Activated CD8-positive, alpha-beta memory T cell treated with anti-CD3 and anti-CD28 coated beads, Interleukin-2, amount 10 ng/mL, durations not matched to agents 7 days and 5 days (primary cell): ENCODE measurements around the gene LCN6. TPM values are rescaled to one million over a fixed set of nuclear protein-coding genes. Genes with fewer than 3 reads are reported as not detected.
"Not testable (repeated sequence)": the region's sequence is repeated elsewhere in the genome, so short reads cannot be mapped to it uniquely, and the experiment has no call there.

Experiments
- ATAC-seq: fragments of 150-1000 bp; cut with Tn5 transposase; one replicate; pipeline ENCODE4 v1.10.0; 2021; ENCODE audit warnings: moderate library complexity
- CTCF ChIA-PET: fragments of 350-600 bp; sonication (Branson Sonifier 250); formaldehyde crosslinking; loops from one replicate; lab custom pipeline; 2021; ENCODE audit warnings: antibody characterized with exemption; lab: Charles Lee
- DNase-seq: peaks from one replicate; pipeline ENCODE4 v3.0.0-alpha.2; 2020
- H3K27ac Mint-ChIP-seq: one replicate; pipeline ENCODE4 v1.8.0; 2021; ENCODE audit warnings: mild to moderate bottlenecking, mixed read lengths
- H3K27me3 Mint-ChIP-seq: one replicate; pipeline ENCODE4 v1.8.0; 2021; ENCODE audit warnings: mixed read lengths
- H3K36me3 Mint-ChIP-seq: one replicate; pipeline ENCODE4 v1.8.0; 2021; ENCODE audit warnings: mild to moderate bottlenecking, mixed read lengths
- H3K4me1 Mint-ChIP-seq: one replicate; pipeline ENCODE4 v1.8.0; 2021; ENCODE audit warnings: mixed read lengths
- H3K4me3 Mint-ChIP-seq: one replicate; pipeline ENCODE4 v1.8.0; 2021; ENCODE audit warnings: mild to moderate bottlenecking, moderate library complexity, mixed read lengths
- H3K9me3 Mint-ChIP-seq: one replicate; pipeline ENCODE4 v1.8.0; 2022; ENCODE audit warnings: low read depth, mixed read lengths
- total RNA-seq, 2 experiments: library from RNA; stranded (reverse); gene quantifications; one replicate each; pipeline ENCODE4 v1.2.3, GENCODE V29; 2021

LCN6 gene
- total RNA-seq, 2 experiments from 2014 or later: not detected

DNA sequence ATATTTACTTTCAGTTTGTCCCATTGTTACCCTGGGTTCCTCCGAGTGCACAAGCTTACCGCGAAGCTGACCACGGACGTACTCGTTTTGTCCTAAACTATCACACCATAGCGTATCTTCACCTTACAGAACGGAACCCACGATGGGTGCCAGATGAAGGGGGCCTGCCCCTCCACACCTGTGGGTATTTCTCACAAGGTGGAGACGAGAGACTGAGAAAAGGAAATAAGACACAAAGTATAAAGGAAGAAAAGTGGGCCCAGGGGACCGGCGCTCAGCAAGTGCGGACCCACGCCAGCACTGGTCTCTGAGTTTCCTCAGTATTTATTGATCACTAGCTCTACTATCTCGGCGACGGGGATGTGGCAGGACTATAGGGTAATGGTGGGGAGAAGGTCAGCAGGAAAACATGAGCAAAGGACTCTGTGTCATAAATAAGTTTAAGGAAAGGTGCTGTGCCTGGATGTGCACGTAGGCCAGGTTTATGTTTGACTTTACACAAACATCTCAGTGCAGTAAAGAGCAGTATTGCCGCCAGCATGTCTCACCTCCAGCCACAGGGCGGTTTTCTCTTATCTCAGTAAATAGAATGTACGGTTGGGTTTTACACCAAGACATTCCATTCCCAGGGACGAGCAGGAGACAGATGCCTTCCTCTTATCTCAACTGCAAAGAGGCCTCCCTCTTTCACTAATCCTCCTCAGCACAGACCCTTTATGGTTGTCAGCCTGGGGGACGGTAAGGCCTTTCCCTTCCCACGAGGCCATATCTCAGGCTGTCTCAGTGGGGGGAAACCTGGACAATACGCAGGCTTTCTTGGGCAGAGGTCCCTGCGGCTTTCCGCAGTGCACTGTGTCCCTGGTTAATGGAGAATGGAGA lies 40.6 kb upstream of the LCN6 start:
- Mint-ChIP-seq H3K27me3 (peaks cover 10% of the 10 kb centered on the region), H3K4me1 (peaks cover 31% of the 10 kb centered on the region)
- not testable (repeated sequence) for DNase-seq, H3K9me3 Mint-ChIP-seq, ATAC-seq, H3K36me3 Mint-ChIP-seq, H3K4me3 Mint-ChIP-seq, H3K27ac Mint-ChIP-seq
- CTCF ChIA-PET: interaction anchor here (0.7 to 3.9 kb wide), 15 partner anchors 16 to 821 kb away, joined by 3 to 32 read pairs (median 4); partner anchors contain the start of genes ABCA2, AJM1, PAXX and RABL6

DNA sequence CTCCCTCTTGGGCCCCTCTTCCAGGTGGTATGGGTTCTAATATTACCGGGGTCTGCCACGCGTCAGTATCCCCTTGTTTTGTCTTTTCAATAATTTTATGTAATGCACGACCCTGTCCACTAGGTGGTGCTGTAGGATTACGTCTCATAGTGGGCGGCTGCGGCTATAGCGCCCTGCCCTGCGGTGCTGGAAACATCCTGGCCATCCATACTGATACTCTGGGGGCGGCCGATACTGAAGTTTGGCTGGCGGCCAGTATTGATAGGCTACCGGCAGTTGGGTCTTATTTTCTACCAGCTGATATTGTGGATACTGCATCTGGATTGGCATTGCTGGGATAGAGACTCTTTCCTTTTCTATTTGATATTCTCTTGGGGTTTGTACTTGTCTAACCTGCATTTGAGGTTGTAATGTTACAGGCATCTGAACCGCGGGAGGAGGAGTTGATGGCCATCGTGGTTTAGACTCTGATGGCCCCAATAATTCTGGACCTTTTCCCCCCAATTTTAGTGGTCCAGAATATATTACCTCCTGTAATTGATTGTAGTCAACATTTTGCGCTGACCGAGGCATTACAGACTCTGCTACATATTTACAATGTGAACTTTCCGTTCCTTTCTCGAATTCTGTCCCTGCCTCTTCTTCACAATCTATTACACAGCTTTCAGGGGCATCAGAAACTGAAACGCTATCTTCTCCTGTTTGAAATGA lies 39.5 kb upstream of the LCN6 start:
- H3K4me3 Mint-ChIP-seq: peak overlapping the region; percentile 46
- peak overlapping the region; percentile 15 for H3K27ac Mint-ChIP-seq
- no peak for ATAC-seq
- H3K36me3 Mint-ChIP-seq: no peaks in the 10 kb centered on the region
- CTCF ChIA-PET: interaction anchor here (0.6 to 3.9 kb wide), 24 partner anchors 10 to 820 kb away, joined by 3 to 32 read pairs (median 4); partner anchors contain the start of genes ABCA2, AJM1, CLIC3 and PAXX
- DNase-seq: peak; percentile 86
- peaks cover 13% of the 10 kb centered on the region for H3K27me3 Mint-ChIP-seq
- H3K4me1 Mint-ChIP-seq: peaks cover 31% of the 10 kb centered on the region
- H3K9me3 Mint-ChIP-seq: no peaks in the 10 kb centered on the region

DNA sequence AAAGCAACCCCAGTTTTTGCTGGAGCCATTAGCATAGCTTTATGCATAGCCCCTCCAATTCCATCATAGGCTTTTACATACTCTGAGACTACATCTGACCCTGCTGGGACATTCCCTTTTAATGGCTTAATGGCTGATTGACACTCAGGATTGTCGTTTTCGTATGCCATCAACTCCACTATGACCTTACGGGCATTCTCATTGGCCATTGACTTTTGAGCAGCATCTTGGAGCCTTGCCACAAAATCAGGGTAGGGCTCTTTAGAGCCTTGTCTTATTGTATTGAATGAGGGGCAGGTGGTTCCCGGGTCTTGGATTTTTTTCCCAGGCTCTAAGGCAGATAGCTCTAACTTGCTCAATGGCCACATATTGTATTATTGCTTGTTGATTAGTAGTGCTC lies 38.7 kb upstream of the LCN6 start:
- not testable (repeated sequence) for H3K27ac Mint-ChIP-seq, H3K9me3 Mint-ChIP-seq, H3K36me3 Mint-ChIP-seq, DNase-seq, H3K4me3 Mint-ChIP-seq, ATAC-seq
- Mint-ChIP-seq H3K4me1 (peaks cover 25% of the 10 kb centered on the region), H3K27me3 (peaks cover 13% of the 10 kb centered on the region)
- CTCF ChIA-PET: interaction anchor here (1.2 to 3.9 kb wide), 12 partner anchors 9 to 258 kb away, joined by 3 to 32 read pairs (median 4); partner anchors contain the start of genes ABCA2 and CLIC3

DNA sequence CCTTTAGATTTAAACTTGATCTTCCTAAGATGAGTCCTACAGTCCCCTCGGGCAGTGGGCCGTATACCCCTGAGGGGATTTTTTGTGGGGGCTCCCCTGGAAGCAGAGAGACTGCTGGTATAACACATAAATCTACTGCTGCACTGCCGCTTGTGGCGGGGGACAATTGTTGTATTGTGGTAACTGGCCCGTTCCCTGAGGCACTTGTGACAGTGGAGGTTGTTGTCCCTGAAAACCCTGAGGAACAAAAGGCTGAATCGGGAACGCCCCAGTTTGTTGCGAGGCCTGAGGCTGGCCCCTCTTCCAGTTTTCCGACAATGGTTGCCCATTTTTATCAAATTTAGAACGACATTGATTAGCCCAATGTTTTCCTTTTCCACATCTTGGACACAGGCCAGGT lies 38.1 kb upstream of the LCN6 start:
- no peak for DNase-seq
- H3K4me3 Mint-ChIP-seq: no peak overlapping the region

DNA sequence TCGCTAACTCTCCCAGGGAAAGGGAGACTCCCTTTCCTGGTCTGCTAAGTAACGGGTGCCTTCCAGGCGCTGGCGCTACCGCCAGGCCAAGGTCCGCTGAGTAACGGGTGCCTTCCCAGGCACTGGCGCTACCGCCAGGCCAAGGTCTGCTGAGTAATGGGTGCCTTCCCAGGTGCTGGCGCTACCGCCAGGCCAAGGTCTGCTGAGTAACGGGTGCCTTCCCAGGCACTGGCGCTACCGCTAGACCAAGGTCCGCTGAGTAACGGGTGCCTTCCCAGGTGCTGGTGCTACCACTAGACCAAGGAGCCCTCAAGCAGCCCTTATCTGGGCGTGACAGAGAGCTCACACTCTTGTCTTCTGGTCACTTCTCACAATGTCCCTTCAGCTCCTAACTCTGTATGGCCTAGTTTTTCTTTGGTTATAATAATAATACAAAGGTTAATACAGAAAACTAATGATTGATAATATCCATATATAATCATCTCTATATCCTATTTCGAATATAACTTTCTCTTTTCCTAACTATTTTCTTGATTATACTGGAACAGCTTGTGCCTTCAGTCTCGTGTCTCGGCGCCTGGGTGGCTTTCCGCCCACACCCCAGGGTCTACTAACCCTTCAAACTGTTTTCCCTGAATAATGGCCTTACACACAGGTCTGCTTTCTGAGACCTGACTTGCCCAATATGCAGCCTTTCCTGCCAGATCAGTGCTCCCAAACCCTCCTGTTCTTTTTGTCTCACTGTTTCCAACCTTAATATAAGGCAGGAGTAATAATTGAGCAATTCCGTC lies 37.4 kb upstream of the LCN6 start:
- CTCF ChIA-PET: interaction anchor here (0.7 to 3.9 kb wide), 7 partner anchors 21 to 261 kb away, joined by 3 to 32 read pairs (median 4); partner anchors contain the start of genes ABCA2 and AJM1
- peaks cover 20% of the 10 kb centered on the region for H3K27me3 Mint-ChIP-seq
- not testable (repeated sequence) for ATAC-seq, H3K4me3 Mint-ChIP-seq, H3K9me3 Mint-ChIP-seq, DNase-seq, H3K27ac Mint-ChIP-seq, H3K36me3 Mint-ChIP-seq
- H3K4me1 Mint-ChIP-seq: peaks cover 23% of the 10 kb centered on the region

More for the DNA sequence above, 38.1 kb upstream of the LCN6 start:
- H3K4me1 Mint-ChIP-seq: peaks cover 23% of the 10 kb centered on the region
- CTCF ChIA-PET: interaction anchor here (1.2 to 3.9 kb wide), 7 partner anchors 20 to 258 kb away, joined by 3 to 32 read pairs (median 4); partner anchors contain the start of gene ABCA2
- peaks cover 16% of the 10 kb centered on the region for H3K27me3 Mint-ChIP-seq
- no peak overlapping the region for H3K27ac Mint-ChIP-seq
- H3K36me3 Mint-ChIP-seq: no peaks in the 10 kb centered on the region
- ATAC-seq: no peak
- no peaks in the 10 kb centered on the region for H3K9me3 Mint-ChIP-seq

DNA sequence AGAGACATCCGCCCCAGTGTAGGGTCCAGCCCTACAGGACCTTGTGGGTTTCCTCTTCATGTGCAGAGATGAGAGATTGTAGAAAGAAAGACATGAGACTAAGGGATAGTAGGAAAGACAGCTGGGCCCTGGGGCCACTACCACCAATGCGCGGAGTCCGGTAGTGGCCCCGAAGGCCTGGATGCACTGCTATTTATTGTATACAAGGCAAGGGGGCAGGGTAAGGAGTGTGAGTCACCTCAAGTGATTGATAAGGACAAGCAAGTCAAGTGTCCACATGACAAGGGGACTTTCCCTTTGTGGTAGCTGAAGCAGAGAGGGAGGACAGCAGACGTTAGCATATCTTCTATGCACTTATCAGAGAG lies 36.7 kb upstream of the LCN6 start:
- no peaks in the 10 kb centered on the region for H3K9me3 Mint-ChIP-seq
- no peaks in the 10 kb centered on the region for H3K36me3 Mint-ChIP-seq
- CTCF ChIA-PET: interaction anchor here (1.2 to 3.9 kb wide), 4 partner anchors 22 to 250 kb away, joined by 3 to 32 read pairs (median 5); partner anchors contain the start of genes ABCA2 and AJM1
- H3K27me3 Mint-ChIP-seq: peaks cover 27% of the 10 kb centered on the region
- H3K4me1 Mint-ChIP-seq: peaks cover 19% of the 10 kb centered on the region
- H3K4me3 Mint-ChIP-seq: no peak overlapping the region
- H3K27ac Mint-ChIP-seq: no peak overlapping the region
- ATAC-seq (peak; percentile 41), DNase-seq (no peak)

DNA sequence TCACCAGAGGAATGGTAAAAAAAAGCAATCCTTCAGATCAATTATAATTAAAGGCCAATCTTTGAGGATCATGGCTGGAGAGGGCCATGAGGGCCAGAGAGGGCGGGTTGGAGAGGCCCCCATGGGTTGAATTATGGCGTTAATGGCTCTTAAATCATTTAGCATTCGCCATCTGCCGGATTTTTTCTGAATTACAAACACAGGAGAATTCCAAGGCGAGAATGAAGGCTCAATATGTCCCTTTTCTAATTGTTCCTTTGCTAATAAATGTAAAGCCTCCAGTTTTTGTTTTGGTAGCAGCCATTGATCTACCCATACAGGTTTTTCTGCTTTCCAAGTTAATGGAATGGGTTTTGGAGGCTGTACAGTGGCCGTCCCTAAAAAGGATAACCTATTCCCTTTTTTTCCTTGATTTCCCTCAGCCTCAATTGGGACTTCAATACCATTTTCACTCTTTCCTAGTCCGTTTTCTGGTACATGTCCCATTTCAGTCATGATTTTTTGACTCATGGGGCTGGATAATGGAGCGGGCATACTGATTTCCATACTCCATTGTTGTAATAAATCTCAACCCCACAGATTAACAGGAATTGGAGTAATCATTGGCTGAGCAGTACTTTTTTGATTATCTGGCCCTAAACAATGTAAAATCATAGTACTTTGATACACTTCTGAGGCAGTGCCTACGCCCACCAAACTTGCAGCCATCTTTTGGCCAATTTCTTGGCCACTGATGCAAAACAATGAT lies 36.1 kb upstream of the LCN6 start:
- Mint-ChIP-seq H3K9me3 (no peaks in the 10 kb centered on the region), H3K4me3 (no peak overlapping the region), H3K36me3 (no peaks in the 10 kb centered on the region), H3K27me3 (peaks cover 32% of the 10 kb centered on the region), H3K4me1 (peaks cover 19% of the 10 kb centered on the region), H3K27ac (no peak overlapping the region)
- CTCF ChIA-PET: interaction anchor here (1.0 to 1.4 kb wide), 2 partner anchors 12 to 22 kb away, joined by 3 read pairs; no protein-coding TSS in a partner anchor
- DNase-seq: no peak
- no peak for ATAC-seq

DNA sequence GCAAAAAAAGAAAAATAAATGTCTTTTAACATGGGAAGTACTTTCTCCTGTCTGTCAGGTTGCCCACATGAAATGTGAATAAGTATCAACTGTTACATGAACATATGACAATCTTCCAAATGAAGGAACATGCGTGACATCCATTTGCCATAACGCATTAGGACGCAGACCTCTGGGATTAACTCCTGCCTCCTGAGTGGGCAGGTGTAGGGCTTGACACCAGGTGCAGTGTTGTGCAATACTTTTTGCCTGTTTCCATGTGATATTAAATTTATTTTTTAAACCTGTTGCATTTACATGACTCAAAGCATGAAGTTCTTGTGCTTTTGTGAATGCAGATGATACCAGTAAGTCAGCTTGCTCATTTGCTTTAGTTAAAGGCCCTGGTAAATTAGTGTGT lies 34.1 kb upstream of the LCN6 start:
- no peak overlapping the region for H3K27ac Mint-ChIP-seq
- no peaks in the 10 kb centered on the region for H3K36me3 Mint-ChIP-seq
- ATAC-seq (no peak), DNase-seq (no peak)
- no peaks in the 10 kb centered on the region for H3K9me3 Mint-ChIP-seq
- no peak overlapping the region for H3K4me3 Mint-ChIP-seq
- peaks cover 50% of the 10 kb centered on the region for H3K27me3 Mint-ChIP-seq
- H3K4me1 Mint-ChIP-seq: peaks cover 2% of the 10 kb centered on the region
- CTCF ChIA-PET: interaction anchor here (0.6 kb wide), 1 partner anchor 55 kb away, joined by 3 read pairs; no protein-coding TSS in a partner anchor

DNA sequence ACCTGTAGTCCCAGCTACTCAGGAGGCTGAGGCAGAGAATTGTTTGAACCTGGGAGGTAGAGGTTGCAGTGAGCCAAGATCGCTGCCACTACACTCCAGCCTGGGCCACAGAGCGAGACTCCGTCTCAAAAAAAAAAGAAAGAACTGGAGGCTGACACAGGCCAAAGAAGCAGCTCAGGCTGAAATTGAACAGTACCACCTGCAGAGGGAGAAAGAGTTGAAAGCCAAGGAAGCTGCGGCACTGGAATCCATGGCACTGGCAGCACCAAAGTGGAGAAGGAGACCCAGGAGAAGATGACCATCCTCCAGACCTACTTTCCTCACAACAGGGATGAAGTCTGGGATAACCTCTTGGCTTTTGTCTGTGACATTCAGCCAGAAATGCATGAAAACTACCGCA lies 31.5 kb upstream of the LCN6 start:
- no peaks in the 10 kb centered on the region for H3K9me3 Mint-ChIP-seq
- DNase-seq (no peak), ATAC-seq (no peak)
- H3K36me3 Mint-ChIP-seq: no peaks in the 10 kb centered on the region
- CTCF ChIA-PET: interaction anchor here (1.3 kb wide), 2 partner anchors 249 to 255 kb away, joined by 3 to 5 read pairs; no protein-coding TSS in a partner anchor
- no peak overlapping the region for H3K4me3 Mint-ChIP-seq
- no peak overlapping the region for H3K27ac Mint-ChIP-seq
- H3K27me3 Mint-ChIP-seq: peaks cover 46% of the 10 kb centered on the region
- H3K4me1 Mint-ChIP-seq: no peaks in the 10 kb centered on the region

DNA sequence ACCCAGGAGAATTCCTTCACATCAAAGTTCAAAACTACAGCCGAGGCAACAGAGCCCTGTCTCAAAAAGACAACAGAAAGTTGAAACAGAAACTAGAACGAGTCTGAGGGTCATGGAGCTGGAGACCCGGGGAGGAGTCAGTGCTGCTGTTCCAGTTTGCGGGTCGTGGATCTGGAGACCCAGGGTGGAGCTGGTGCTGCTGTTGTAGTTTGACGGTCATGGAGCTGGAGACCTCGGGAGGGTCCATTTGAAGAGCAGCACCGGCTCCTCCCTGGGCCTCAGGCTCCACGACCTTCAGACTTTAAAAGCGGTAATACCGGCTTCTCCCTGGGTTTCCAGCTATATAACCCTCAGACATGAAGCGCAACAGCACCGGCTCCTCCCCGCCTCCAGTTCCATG lies 29.0 kb upstream of the LCN6 start:
- ATAC-seq (no peak), DNase-seq (no peak)
- H3K4me1 Mint-ChIP-seq: no peaks in the 10 kb centered on the region
- CTCF ChIA-PET: interaction anchor here (1.2 to 3.4 kb wide), 5 partner anchors 10 to 252 kb away, joined by 3 to 19 read pairs (median 4); partner anchors contain the start of gene LCN8
- peaks cover 41% of the 10 kb centered on the region for H3K27me3 Mint-ChIP-seq
- no peaks in the 10 kb centered on the region for H3K36me3 Mint-ChIP-seq
- H3K4me3 Mint-ChIP-seq: no peak overlapping the region
- no peaks in the 10 kb centered on the region for H3K9me3 Mint-ChIP-seq
- no peak overlapping the region for H3K27ac Mint-ChIP-seq

DNA sequence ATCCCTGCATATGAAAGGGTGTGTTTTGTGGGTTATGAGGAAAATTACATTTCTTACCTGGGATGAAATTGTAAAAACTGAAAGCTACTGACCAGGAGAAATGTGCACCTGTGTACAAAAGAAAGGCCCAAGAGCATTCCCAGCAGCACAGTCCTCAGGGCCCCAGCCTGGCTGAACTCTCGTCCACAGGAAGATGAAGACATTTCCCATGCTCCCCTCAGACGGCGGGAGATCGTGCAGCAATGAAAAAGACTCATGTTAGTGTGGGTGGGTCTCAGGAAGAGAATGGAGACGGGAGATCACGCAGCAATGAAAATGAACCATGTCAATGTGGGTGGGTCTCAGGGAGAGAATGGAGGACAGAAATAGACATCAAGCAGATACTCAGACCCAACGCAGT lies 28.6 kb upstream of the LCN6 start:
- DNase-seq: no peak
- H3K4me3 Mint-ChIP-seq: no peak overlapping the region
- no peaks in the 10 kb centered on the region for H3K9me3 Mint-ChIP-seq
- no peaks in the 10 kb centered on the region for H3K4me1 Mint-ChIP-seq
- peaks cover 41% of the 10 kb centered on the region for H3K27me3 Mint-ChIP-seq
- no peak overlapping the region for H3K27ac Mint-ChIP-seq
- ATAC-seq: no peak
- CTCF ChIA-PET: interaction anchor here (1.2 to 3.4 kb wide), 4 partner anchors 10 to 252 kb away, joined by 3 to 19 read pairs (median 4); partner anchors contain the start of gene LCN8
- no peaks in the 10 kb centered on the region for H3K36me3 Mint-ChIP-seq

DNA sequence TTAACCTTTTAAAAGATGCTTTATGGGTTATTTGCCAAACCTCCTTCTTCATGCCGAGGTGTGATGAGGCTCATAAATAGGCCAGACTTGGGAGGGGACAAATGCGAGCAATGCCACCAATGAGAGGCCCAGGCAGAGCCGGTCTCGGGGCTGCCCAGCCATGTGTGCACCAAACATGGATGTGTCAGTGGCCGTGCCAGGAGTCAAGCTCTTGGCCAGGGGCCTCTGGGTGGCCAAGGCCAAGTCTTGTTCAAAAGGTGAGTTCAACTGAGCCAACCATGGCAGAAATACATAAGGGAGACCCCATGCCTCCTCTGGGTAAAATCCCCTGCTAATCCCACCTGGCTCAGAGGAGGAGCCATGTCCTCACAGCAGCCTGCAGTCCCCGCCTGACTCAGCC lies 26.9 kb upstream of the LCN6 start:
- Mint-ChIP-seq H3K4me3 (no peak overlapping the region), H3K4me1 (no peaks in the 10 kb centered on the region), H3K27ac (no peak overlapping the region), H3K36me3 (no peaks in the 10 kb centered on the region), H3K27me3 (peaks cover 31% of the 10 kb centered on the region), H3K9me3 (no peaks in the 10 kb centered on the region)
- no peak for DNase-seq
- ATAC-seq: no peak
- CTCF ChIA-PET: interaction anchor here (0.7 kb wide), 1 partner anchor 18 kb away, joined by 3 read pairs; the partner anchor contains the start of gene LCN8
